HPDE6-E6E7 (cell line): ENCODE measurements around the gene STXBP4.
A peak's percentile ranks its signal among the peaks of the same experiment; 100 is the strongest.

Experiments used
- DNase-seq: peaks from one replicate; pipeline ENCODE4 v3.0.0; 2011; ENCODE audit warnings: missing footprints; ENCODE audit errors: extremely low spot score

STXBP4 gene

DNA sequence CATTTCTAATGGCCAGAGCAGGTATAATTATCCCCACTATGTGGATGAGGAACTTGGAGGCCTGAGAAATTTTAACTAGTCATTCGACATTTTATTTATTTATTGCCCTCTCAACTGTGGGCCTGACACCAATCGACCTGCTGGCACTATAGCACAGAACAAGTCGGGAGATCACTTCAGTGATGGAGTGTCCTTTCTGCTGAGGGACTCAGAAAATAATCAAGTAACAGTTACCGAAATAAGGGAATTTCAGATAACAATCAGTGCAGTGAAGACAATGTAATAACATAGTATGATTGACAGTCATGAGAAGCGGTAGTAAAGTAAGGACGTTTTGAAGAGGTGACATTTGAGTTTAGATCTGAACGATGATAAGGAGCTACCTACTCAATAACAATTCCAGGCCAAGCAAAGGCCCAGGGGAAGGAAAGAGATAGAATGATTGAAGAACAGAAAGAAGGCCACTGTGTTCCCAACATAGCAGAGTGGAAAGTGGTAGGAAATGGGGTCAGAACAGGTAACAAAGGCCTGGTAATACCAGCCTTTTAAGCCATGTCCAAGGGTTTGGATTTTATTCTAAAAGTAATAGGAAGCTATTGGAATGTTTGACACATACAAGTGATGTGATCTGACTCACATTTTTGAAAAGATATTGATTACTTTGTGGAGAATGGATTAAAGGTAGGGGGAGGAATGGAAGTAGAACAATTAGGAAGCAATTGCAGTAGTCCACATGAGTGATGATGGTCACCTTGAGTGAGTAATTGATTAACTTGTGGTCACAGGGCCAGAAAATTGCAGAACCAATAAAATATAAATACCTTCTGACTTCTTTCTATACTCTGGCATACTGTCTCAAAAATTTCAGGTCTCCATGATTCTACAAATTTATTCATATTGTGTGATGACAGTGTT is 1.4 kb downstream of the STXBP4 start:
- no peak for DNase-seq

GRCh38 chr17:54971147-54971546 is 2.6 kb downstream of the STXBP4 start:
- no peak for DNase-seq

GRCh38 chr17:54971901-54972300 is 3.3 kb downstream of the STXBP4 start:
- DNase-seq, result no peak

DNA sequence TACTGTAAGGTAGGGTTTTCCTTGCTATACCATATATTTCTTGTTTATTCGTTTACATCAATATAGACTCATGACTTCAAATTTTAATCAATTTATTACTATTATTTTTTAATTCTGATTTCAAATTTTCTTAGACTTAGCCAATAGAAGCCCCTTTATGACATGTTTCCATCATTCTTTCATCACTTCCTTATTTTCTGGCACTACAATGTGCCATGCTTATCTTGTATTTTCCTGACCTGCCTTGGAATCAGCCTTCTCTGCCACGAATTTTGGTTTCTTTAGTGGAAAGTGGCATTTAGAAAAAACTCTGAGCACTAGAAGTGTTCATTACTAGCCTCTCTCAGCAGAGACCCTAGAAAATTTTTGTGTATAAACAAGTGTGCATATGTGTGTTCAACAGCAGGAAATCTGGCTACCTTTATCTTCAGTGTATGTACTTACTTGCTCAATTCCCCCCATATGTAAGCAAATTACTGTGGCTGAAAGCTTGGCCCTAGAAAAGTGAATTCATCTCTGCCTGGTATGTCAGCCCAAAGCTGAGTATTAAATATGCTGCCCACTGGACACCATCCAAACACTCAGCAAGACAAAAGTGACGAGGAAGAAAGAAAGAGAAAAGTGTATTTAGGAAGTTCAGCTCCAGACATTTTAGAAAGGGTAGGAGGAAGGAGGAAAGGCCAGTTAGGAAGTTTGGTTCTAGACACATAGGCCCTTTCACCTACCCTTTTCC is 4.0 kb downstream of the STXBP4 start:
- DNase-seq, result no peak

DNA sequence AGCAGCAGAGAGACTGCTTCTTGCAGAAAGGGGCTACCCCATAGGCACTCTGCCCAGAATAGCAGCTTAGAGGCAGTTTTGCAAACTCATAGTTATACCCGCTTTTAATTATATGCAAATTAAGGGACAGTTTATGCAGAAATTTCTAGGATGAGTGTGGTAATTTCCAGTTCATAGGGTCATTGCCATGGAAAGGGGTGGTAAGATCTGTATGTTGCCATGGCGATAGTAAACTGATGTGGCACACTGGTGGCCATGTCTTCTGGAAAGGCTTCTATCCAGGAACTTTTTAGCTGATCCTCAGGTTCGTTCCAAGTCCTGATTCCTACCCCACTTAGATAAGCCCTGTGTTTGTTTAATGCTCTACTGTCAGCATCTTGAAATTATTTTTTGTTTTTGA is 6.2 kb downstream of the STXBP4 start:
- DNase-seq, result no peak

DNA sequence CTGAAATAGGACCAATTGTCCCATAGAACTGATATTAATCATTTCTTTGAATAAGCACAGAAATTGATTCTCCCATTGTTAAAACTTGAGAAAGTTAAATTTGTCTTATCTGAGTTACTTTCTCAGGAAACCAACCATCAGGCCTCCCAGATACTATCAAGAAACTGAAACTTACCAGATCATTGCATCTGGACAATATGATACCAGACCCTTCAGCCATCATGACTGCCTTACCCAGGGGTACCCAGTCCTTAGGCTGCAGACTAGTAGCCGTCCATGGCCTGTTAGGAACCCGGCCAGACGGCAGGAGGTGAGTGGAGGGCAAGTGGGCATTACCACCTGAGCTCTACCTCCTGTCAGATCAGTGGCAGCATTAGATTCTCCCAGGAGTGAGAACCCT is 7.8 kb downstream of the STXBP4 start:
- no peak for DNase-seq

GRCh38 chr17:54977744-54978143 is 9.2 kb downstream of the STXBP4 start:
- DNase-seq, result no peak

GRCh38 chr17:54979657-54980056 is 11.1 kb downstream of the STXBP4 start:
- no peak for DNase-seq

DNA sequence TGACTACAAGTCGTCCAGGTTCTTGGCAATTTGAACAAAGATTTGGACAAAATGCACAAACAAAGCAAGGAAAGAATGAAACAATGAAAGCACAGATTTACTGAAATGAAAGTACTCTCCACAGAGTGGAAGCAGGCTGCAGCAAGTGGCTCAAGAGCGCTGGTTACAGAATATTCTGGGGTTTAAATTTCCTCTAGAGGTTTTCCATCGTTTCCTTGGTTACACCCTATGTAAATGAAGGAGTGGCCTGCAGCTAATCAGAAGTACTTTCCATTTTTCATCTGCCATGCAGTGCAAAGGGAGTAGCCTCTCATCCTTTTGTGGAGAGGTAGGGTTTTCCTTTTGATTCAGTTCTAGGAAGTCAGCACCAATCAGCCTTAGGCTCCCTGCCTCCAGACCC is 11.8 kb downstream of the STXBP4 start:
- DNase-seq, result no peak

DNA sequence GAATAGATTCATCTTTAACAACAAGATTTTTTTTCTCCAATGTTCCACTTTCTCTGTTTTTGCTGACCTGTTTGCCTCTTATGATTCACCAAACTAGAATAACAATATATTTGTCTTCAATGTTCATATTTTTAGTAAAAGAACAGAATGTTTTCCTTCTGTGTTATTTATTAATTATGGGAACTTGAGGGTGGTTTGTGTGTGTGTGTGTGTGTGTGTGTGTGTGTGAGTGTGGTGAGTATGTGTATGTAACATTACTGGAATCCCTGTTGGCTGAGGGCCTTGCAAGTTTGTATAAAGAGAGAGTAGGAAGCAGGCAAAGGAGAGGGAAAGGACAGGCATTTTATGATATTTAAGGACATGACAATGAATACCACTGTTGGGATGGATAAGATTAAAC is 13.8 kb downstream of the STXBP4 start:
- no peak for DNase-seq

DNA sequence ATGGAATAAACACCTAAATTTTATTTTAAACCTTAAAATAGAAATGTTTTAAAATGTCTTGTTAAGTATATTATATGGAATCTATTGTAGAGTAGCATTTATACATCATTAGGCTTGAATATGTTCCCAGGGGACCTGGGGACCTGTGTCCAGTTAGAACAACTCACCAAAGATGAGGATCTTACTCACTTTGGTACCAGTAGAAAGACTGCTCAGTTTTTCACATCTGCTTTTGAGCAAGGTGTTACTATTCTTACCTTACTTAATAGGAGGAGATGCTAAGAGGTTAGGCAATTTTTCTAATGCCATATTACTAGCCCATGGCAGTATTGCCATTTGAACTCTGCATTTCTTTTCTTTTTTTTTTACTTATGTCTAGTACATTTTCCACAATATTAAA is 14.7 kb downstream of the STXBP4 start:
- no peak for DNase-seq

DNA sequence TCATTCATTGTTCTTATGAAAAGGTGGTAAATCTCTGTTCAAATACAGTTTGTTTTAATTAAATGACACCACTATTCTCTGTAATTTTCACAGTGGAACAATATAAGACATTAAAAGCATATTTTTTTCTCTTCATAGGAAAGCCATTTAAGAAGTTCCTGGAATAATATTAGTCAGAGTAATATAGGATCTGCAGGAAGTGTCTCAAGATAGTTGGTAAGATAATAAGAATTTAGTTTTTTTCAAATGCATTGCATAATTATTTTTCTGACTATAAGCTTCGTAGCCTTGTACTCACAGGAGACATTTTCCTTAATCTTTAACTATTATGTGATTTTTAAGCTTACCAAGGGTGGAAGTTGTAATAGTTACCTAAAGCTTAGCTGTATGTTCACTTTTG is 16.9 kb downstream of the STXBP4 start:
- no peak for DNase-seq

- no peak for DNase-seq
These were observed 21.6 kb downstream of the STXBP4 start for GRCh38 chr17:54990118-54990517.

GRCh38 chr17:54991567-54991966 is 23.0 kb downstream of the STXBP4 start:
- DNase-seq, result no peak

GRCh38 chr17:54992797-54993639 is 24.5 kb downstream of the STXBP4 start:
- peak; percentile 37 for DNase-seq

GRCh38 chr17:54996441-54996840 is 27.9 kb downstream of the STXBP4 start:
- no peak for DNase-seq

- no peak for DNase-seq
These were observed 33.9 kb downstream of the STXBP4 start for GRCh38 chr17:55002458-55002857.

- no peak for DNase-seq
These were observed 35.9 kb downstream of the STXBP4 start for GRCh38 chr17:55004484-55004883.

DNA sequence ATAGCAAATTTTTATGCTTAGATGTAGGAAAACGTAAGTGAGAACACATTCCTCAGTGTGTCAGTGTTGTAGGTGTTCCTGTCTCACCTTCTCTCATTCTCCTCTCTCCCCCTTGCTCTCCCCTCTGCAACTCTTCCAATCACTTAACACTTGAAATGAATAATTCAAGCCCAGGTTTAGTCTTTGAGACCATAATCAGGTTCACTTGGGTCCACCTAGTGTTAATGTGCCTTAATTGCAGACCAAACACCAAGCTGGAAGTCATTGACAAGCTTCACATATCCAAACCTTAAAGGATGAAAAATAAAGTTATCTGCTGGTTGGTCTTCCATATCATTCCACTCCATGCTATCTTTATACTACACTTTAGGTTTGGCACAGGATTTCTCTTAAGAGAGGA is 37.0 kb downstream of the STXBP4 start:
- no peak for DNase-seq

DNA sequence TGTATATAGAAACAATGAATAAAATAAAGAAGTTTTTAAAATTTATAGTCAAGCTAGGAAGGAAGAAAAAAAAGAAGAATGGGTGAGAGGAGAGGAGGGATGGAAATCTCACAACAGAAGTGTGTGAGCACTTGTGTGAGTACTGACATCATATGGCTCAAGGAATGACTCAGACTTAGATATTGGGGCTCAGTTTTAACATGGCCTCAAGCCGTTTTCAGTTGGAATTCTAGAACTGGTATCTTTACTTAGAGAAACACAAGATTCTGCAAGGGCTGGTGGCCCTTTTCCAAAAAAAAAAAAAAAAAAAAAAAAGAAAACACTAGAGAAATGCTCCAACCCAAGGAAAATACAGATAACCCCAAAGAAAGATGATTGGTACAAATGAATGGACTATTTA is 55.1 kb downstream of the STXBP4 start:
- no peak for DNase-seq

- DNase-seq, result no peak
These were observed 69.3 kb downstream of the STXBP4 start for GRCh38 chr17:55037828-55038227.

DNA sequence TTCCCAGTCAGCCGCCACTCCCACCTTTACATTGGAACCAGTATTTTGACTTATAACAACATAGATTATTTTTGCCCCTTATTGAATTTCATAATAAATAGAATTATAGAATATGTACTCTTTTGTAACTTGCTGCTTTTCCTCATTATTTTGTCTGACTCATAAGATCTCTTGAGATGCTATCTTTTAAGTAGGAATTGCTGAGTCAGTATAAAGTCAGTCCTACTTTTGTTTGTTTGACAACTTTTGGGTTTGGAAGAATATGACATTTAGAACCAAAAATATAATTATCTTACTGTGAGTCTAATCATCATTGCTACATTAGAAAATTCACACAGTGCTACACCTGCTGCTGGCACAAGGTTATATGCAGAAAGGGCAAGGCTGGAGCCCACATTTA is 69.7 kb downstream of the STXBP4 start:
- DNase-seq, result no peak
